ENCODE data around the gene RGS14.

Gene RGS14
- total RNA-seq: 118 to 136 (median 130) reads per million in 3 donors

- H3K4me1 ChIP-seq (ENCODE audit: control insufficient read depth, insufficient read depth, low read length, poor library complexity, severe bottlenecking): peaks cover 54% of the 10 kb centered on the region
- H3K27me3 ChIP-seq (replicated peaks; ENCODE audit: control insufficient read depth, insufficient read depth, low read length, poor library complexity, severe bottlenecking): no peaks in the 10 kb centered on the region
- no peaks in the 10 kb centered on the region for H3K9me3 ChIP-seq (ENCODE audit: control insufficient read depth, low read length)
- H3K27ac ChIP-seq (ENCODE audit: insufficient read depth, low read length, poor library complexity, severe bottlenecking): peak within 1 kb of the TSS; percentile 80
- peak within 1 kb of the TSS; percentile 90 for H3K4me3 ChIP-seq (ENCODE audit: insufficient read depth, low read depth, low read length, poor library complexity, severe bottlenecking)
- peaks cover 4% of the 10 kb centered on the region for H3K36me3 ChIP-seq (ENCODE audit: control insufficient read depth, insufficient read depth, low read length)
- peak; percentile 54 to 59 (median 55) for DNase-seq
Observed at GRCh38 chr5:177357459-177358351, at the start of gene RGS14. Gene RGS14 (plus strand): TSS chr5:177357924. CDS start chr5:177358025, 101 bp downstream.

- Histone ChIP-seq H3K4me1 (ENCODE audit: control insufficient read depth, insufficient read depth, low read length, poor library complexity, severe bottlenecking) (peaks cover 54% of the 10 kb centered on the region), H3K27me3 (replicated peaks; ENCODE audit: control insufficient read depth, insufficient read depth, low read length, poor library complexity, severe bottlenecking) (no peaks in the 10 kb centered on the region), H3K27ac (ENCODE audit: insufficient read depth, low read length, poor library complexity, severe bottlenecking) (no peak overlapping the region), H3K9me3 (ENCODE audit: control insufficient read depth, low read length) (no peaks in the 10 kb centered on the region), H3K36me3 (ENCODE audit: control insufficient read depth, insufficient read depth, low read length) (peaks cover 15% of the 10 kb centered on the region), H3K4me3 (ENCODE audit: insufficient read depth, low read depth, low read length, poor library complexity, severe bottlenecking) (no peak overlapping the region)
- no peak for DNase-seq
Observed at GRCh38 chr5:177308740-177309139, 49.0 kb upstream of the RGS14 start.

GRCh38 chr5:177309351-177310191, 48.2 kb upstream of the RGS14 start:
- Histone ChIP-seq H3K4me3 (ENCODE audit: insufficient read depth, low read depth, low read length, poor library complexity, severe bottlenecking) (no peak overlapping the region), H3K27ac (ENCODE audit: insufficient read depth, low read length, poor library complexity, severe bottlenecking) (no peak overlapping the region), H3K9me3 (ENCODE audit: control insufficient read depth, low read length) (no peaks in the 10 kb centered on the region), H3K4me1 (ENCODE audit: control insufficient read depth, insufficient read depth, low read length, poor library complexity, severe bottlenecking) (peaks cover 49% of the 10 kb centered on the region), H3K36me3 (ENCODE audit: control insufficient read depth, insufficient read depth, low read length) (peaks cover 15% of the 10 kb centered on the region), H3K27me3 (replicated peaks; ENCODE audit: control insufficient read depth, insufficient read depth, low read length, poor library complexity, severe bottlenecking) (no peaks in the 10 kb centered on the region)
- DNase-seq: peak; percentile 43 to 64 (median 54)

- H3K4me1 ChIP-seq (ENCODE audit: control insufficient read depth, insufficient read depth, low read length, poor library complexity, severe bottlenecking): peaks cover 42% of the 10 kb centered on the region
- H3K36me3 ChIP-seq (ENCODE audit: control insufficient read depth, insufficient read depth, low read length): peaks cover 15% of the 10 kb centered on the region
- H3K4me3 ChIP-seq (ENCODE audit: insufficient read depth, low read depth, low read length, poor library complexity, severe bottlenecking): no peak overlapping the region
- no peaks in the 10 kb centered on the region for H3K9me3 ChIP-seq (ENCODE audit: control insufficient read depth, low read length)
- no peak for DNase-seq
- H3K27ac ChIP-seq (ENCODE audit: insufficient read depth, low read length, poor library complexity, severe bottlenecking): no peak overlapping the region
- H3K27me3 ChIP-seq (replicated peaks; ENCODE audit: control insufficient read depth, insufficient read depth, low read length, poor library complexity, severe bottlenecking): no peaks in the 10 kb centered on the region
Observed at GRCh38 chr5:177310332-177310731, 47.4 kb upstream of the RGS14 start.

GRCh38 chr5:177310757-177311391, 46.9 kb upstream of the RGS14 start:
- H3K4me1 ChIP-seq (ENCODE audit: control insufficient read depth, insufficient read depth, low read length, poor library complexity, severe bottlenecking): peaks cover 38% of the 10 kb centered on the region
- H3K27me3 ChIP-seq (replicated peaks; ENCODE audit: control insufficient read depth, insufficient read depth, low read length, poor library complexity, severe bottlenecking): no peaks in the 10 kb centered on the region
- DNase-seq: no peak
- no peak overlapping the region for H3K27ac ChIP-seq (ENCODE audit: insufficient read depth, low read length, poor library complexity, severe bottlenecking)
- H3K4me3 ChIP-seq (ENCODE audit: insufficient read depth, low read depth, low read length, poor library complexity, severe bottlenecking): peak overlapping the region; percentile 58
- peaks cover 13% of the 10 kb centered on the region for H3K36me3 ChIP-seq (ENCODE audit: control insufficient read depth, insufficient read depth, low read length)
- no peaks in the 10 kb centered on the region for H3K9me3 ChIP-seq (ENCODE audit: control insufficient read depth, low read length)

GRCh38 chr5:177311392-177311722, 46.4 kb upstream of the RGS14 start:
- Histone ChIP-seq H3K4me3 (ENCODE audit: insufficient read depth, low read depth, low read length, poor library complexity, severe bottlenecking) (peak overlapping the region; percentile 58), H3K27me3 (replicated peaks; ENCODE audit: control insufficient read depth, insufficient read depth, low read length, poor library complexity, severe bottlenecking) (no peaks in the 10 kb centered on the region), H3K36me3 (ENCODE audit: control insufficient read depth, insufficient read depth, low read length) (peaks cover 8% of the 10 kb centered on the region), H3K27ac (ENCODE audit: insufficient read depth, low read length, poor library complexity, severe bottlenecking) (no peak overlapping the region), H3K4me1 (ENCODE audit: control insufficient read depth, insufficient read depth, low read length, poor library complexity, severe bottlenecking) (peaks cover 38% of the 10 kb centered on the region), H3K9me3 (ENCODE audit: control insufficient read depth, low read length) (no peaks in the 10 kb centered on the region)
- no peak for DNase-seq

GRCh38 chr5:177311723-177312648, 45.7 kb upstream of the RGS14 start, which contains the start of gene MXD3:
Gene MXD3 (minus strand): TSS chr5:177311898. CDS start chr5:177311830, 68 bp downstream.
- H3K4me3 ChIP-seq (ENCODE audit: insufficient read depth, low read depth, low read length, poor library complexity, severe bottlenecking): peak within 1 kb of the TSS; percentile 58
- H3K4me1 ChIP-seq (ENCODE audit: control insufficient read depth, insufficient read depth, low read length, poor library complexity, severe bottlenecking): peaks cover 38% of the 10 kb centered on the region
- no peaks in the 10 kb centered on the region for H3K9me3 ChIP-seq (ENCODE audit: control insufficient read depth, low read length)
- peak within 1 kb of the TSS; percentile 23 for H3K27ac ChIP-seq (ENCODE audit: insufficient read depth, low read length, poor library complexity, severe bottlenecking)
- peak; percentile 89 to 93 (median 89) for DNase-seq
- H3K36me3 ChIP-seq (ENCODE audit: control insufficient read depth, insufficient read depth, low read length): peaks cover 3% of the 10 kb centered on the region
- no peaks in the 10 kb centered on the region for H3K27me3 ChIP-seq (replicated peaks; ENCODE audit: control insufficient read depth, insufficient read depth, low read length, poor library complexity, severe bottlenecking)

GRCh38 chr5:177312649-177313181, 45.0 kb upstream of the RGS14 start:
- peak overlapping the region; percentile 58 for H3K4me3 ChIP-seq (ENCODE audit: insufficient read depth, low read depth, low read length, poor library complexity, severe bottlenecking)
- peak overlapping the region; percentile 23 for H3K27ac ChIP-seq (ENCODE audit: insufficient read depth, low read length, poor library complexity, severe bottlenecking)

More at GRCh38 chr5:177312649-177313181, 45.0 kb upstream of the RGS14 start:
- H3K9me3 ChIP-seq (ENCODE audit: control insufficient read depth, low read length): no peaks in the 10 kb centered on the region
- H3K36me3 ChIP-seq (ENCODE audit: control insufficient read depth, insufficient read depth, low read length): no peaks in the 10 kb centered on the region
- DNase-seq: no peak
- H3K4me1 ChIP-seq (ENCODE audit: control insufficient read depth, insufficient read depth, low read length, poor library complexity, severe bottlenecking): peaks cover 33% of the 10 kb centered on the region
- H3K27me3 ChIP-seq (replicated peaks; ENCODE audit: control insufficient read depth, insufficient read depth, low read length, poor library complexity, severe bottlenecking): no peaks in the 10 kb centered on the region
